ENCODE data around the gene RGS6.

- no peak for TF ChIP-seq CTCF (IDR thresholded peaks at IDR 0.05; ENCODE audit: insufficient read depth, low read depth, low read length)
- TF ChIP-seq EZH2 (IDR thresholded peaks at IDR 0.05; ENCODE audit: insufficient read depth, low read length) = no peak
Measured at GRCh38 chr14:72419226-72419775, 487.1 kb downstream of the RGS6 start.

Data from astrocyte (in vitro differentiated cells and primary cell).